ENCODE data around the gene KRTAP5-9.
"Not testable (repeated sequence)": the region's sequence is repeated elsewhere in the genome, so short reads cannot be mapped to it uniquely, and the experiment has no call there.

The KRTAP5-9 gene

GRCh38 chr11:71564430-71564829 lies 16.2 kb downstream of the KRTAP5-9 start:
- no peak overlapping the region for H3K4me3 ChIP-seq
- H3K36me3 ChIP-seq (ENCODE audit: insufficient read depth, low read length), result no peaks in the 10 kb centered on the region
- TF ChIP-seq FOXP2 (optimal IDR thresholded peaks at IDR 0.05; ENCODE audit: control extremely low read depth, extremely low read length, insufficient read depth), result no peak
- TF ChIP-seq POLR2AphosphoS5 (IDR thresholded peaks at IDR 0.05; ENCODE audit: borderline replicate concordance, low read depth, low read length), result no peak
- TF ChIP-seq EZH2 (IDR thresholded peaks at IDR 0.05), result no peak
- no peaks in the 10 kb centered on the region for H3K9me3 ChIP-seq (ENCODE audit: low read depth, low read length)
- H3K27ac ChIP-seq, result no peak overlapping the region
- no peak overlapping the region for H3K9ac ChIP-seq (ENCODE audit: insufficient read length)
- DNase-seq (ENCODE audit: low read depth, low spot score), result no peak

GRCh38 chr11:71565263-71565662 lies 17.0 kb downstream of the KRTAP5-9 start, which contains the start of gene KRTAP5-10:
Gene KRTAP5-10, plus strand, starts transcription at chr11:71565563. Its CDS starts 25 bp downstream, at chr11:71565588.
- Histone ChIP-seq H3K9ac (ENCODE audit: insufficient read length) (no peak within 1 kb of the TSS), H3K36me3 (ENCODE audit: insufficient read depth, low read length) (no peaks in the 10 kb centered on the region), H3K9me3 (ENCODE audit: low read depth, low read length) (no peaks in the 10 kb centered on the region), H3K4me3 (no peak within 1 kb of the TSS), H3K27ac (no peak within 1 kb of the TSS)
- TF ChIP-seq FOXP2 (optimal IDR thresholded peaks at IDR 0.05; ENCODE audit: control extremely low read depth, extremely low read length, insufficient read depth), result no peak
- no peak for TF ChIP-seq POLR2AphosphoS5 (IDR thresholded peaks at IDR 0.05; ENCODE audit: borderline replicate concordance, low read depth, low read length)
- no peak for TF ChIP-seq EZH2 (IDR thresholded peaks at IDR 0.05)
- no peak for DNase-seq (ENCODE audit: low read depth, low spot score)

DNA sequence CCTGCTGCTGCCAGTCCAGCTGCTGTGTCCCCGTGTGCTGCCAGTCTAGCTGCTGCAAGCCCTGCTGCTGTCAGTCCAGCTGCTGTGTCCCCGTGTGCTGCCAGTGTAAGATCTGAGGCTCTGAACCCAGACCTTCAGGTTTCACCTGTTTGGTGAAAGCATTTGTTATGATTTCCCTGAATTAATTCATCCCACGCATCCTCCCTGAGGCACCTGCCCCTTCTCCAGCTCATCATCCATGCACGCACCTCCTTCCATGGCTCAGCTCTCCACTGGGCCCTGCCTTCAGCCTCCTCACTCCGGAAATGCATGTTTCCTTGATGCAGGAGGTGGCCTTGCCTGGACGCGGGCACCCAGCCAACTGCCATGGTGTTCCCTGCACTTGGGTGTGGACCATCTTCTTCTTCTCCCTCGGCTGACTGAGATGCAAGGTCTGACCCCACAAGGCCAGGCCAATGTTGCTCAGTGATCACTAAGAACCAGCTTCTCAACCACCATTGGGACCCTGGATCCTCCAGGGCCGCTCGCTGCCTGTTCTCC lies 17.9 kb downstream of the KRTAP5-9 start:
- Histone ChIP-seq H3K9ac (ENCODE audit: insufficient read length) (no peak overlapping the region), H3K27ac (no peak overlapping the region), H3K9me3 (ENCODE audit: low read depth, low read length) (no peaks in the 10 kb centered on the region), H3K36me3 (ENCODE audit: insufficient read depth, low read length) (no peaks in the 10 kb centered on the region), H3K4me3 (no peak overlapping the region)
- TF ChIP-seq FOXP2 (optimal IDR thresholded peaks at IDR 0.05; ENCODE audit: control extremely low read depth, extremely low read length, insufficient read depth), result no peak
- no peak for TF ChIP-seq EZH2 (IDR thresholded peaks at IDR 0.05)
- TF ChIP-seq POLR2AphosphoS5 (IDR thresholded peaks at IDR 0.05; ENCODE audit: borderline replicate concordance, low read depth, low read length), result no peak
- no peak for DNase-seq (ENCODE audit: low read depth, low spot score)

- not testable (repeated sequence) for H3K9me3 ChIP-seq (ENCODE audit: low read depth, low read length); DNase-seq (ENCODE audit: low read depth, low spot score); H3K9ac ChIP-seq (ENCODE audit: insufficient read length)
These were observed 18.7 kb downstream of the KRTAP5-9 start for GRCh38 chr11:71566626-71567599.

DNA sequence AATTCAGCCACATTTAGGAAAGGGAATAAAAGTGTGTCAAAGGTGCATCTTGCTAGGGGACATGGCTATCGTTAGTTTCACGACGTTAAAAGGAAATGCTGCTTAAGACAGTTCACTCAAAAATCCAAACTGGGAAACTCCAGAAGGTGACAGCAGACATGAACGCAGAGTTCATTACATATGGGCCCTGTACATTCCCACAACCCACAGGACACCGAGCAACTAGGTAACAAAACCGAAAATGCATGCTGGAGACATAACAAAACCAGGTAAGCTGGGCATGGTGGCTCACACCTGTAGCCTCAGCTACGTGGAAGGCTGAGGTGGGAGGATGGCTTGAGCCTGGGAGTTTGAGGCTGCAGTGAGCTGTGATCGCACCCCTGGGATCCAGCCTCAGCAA lies 19.4 kb downstream of the KRTAP5-9 start:
- not testable (repeated sequence) for H3K27ac ChIP-seq; DNase-seq (ENCODE audit: low read depth, low spot score); H3K9me3 ChIP-seq (ENCODE audit: low read depth, low read length); H3K9ac ChIP-seq (ENCODE audit: insufficient read length); H3K36me3 ChIP-seq (ENCODE audit: insufficient read depth, low read length); H3K4me3 ChIP-seq

More at GRCh38 chr11:71566626-71567599, 18.7 kb downstream of the KRTAP5-9 start:
- not testable (repeated sequence) for H3K4me3 ChIP-seq; H3K36me3 ChIP-seq (ENCODE audit: insufficient read depth, low read length); H3K27ac ChIP-seq

DNA sequence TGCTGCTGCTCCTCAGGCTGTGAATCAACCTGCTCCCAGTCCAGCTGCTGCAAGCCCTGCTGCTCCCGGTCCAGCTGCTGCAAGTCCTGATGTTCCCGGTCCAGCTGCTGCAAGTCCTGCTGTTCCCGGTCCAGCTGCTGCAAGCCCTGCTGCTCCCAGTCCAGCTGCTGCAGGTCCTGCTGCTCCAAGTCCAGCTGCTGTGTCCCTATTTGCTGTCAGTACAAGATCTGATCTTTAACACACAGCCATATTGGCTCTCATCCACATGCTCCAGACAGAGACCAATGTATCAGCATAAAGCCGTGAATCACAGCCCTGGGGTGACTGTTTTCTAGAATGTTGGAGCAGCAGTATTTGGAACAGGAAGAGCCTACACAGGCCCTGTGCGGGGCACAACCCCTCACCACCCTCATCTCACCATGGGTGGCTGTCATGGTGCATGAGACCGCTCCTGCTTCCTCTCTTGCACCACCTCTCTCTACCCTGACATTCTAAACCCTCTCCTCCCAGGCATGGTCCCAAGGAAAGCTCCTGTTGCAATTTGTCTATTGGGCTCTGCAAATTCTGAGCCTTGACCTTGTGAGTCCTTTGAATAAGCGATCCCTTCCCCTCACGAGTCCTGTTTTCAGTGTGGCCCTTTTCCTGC lies 20.6 kb downstream of the KRTAP5-9 start:
- no peak for DNase-seq (ENCODE audit: low read depth, low spot score)
- no peaks in the 10 kb centered on the region for H3K9me3 ChIP-seq (ENCODE audit: low read depth, low read length)
- TF ChIP-seq EZH2 (IDR thresholded peaks at IDR 0.05) (no peak), POLR2AphosphoS5 (IDR thresholded peaks at IDR 0.05; ENCODE audit: borderline replicate concordance, low read depth, low read length) (no peak), FOXP2 (optimal IDR thresholded peaks at IDR 0.05; ENCODE audit: control extremely low read depth, extremely low read length, insufficient read depth) (no peak)
- no peak overlapping the region for H3K27ac ChIP-seq
- H3K4me3 ChIP-seq, result no peak overlapping the region
- no peak overlapping the region for H3K9ac ChIP-seq (ENCODE audit: insufficient read length)
- H3K36me3 ChIP-seq (ENCODE audit: insufficient read depth, low read length), result no peaks in the 10 kb centered on the region

DNA sequence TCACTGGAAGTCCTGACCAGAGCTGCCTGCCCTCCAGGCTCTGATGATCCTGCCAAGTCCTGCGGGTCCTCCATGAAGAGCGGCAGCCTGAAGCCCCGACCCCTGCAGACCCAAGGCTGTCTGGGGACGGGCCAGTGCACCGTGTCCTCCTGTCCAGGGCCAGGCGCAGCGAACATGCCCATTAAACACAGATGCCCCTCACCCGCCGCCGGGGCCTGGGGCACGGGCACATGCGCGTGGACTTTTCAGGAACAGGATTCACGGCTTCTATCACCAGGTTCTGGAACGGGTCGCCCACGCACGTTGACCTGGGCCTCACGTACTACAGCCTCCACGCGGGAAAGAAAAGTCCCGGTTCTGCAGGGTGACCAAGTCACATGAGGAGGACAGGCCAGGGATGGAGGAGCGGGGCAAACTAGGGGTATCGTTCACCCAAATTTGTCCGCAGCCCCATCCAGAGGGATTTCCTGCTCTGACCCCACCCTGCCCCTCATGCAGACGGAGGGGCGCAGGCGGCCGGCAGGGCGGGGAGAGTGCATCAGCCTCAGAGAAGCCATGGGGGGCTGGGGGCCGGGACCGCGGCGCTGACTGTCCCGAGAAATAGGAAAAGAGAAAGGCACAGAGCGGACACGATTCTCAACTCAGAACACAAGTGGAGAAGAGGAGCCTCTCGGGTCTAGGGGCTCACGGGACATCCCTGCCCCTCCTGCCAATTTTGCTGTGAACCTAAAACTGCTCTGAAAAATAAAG lies 23.1 kb downstream of the KRTAP5-9 start:
- not testable (repeated sequence) for H3K27ac ChIP-seq; H3K4me3 ChIP-seq; H3K36me3 ChIP-seq (ENCODE audit: insufficient read depth, low read length); H3K9me3 ChIP-seq (ENCODE audit: low read depth, low read length); H3K9ac ChIP-seq (ENCODE audit: insufficient read length); DNase-seq (ENCODE audit: low read depth, low spot score)

DNA sequence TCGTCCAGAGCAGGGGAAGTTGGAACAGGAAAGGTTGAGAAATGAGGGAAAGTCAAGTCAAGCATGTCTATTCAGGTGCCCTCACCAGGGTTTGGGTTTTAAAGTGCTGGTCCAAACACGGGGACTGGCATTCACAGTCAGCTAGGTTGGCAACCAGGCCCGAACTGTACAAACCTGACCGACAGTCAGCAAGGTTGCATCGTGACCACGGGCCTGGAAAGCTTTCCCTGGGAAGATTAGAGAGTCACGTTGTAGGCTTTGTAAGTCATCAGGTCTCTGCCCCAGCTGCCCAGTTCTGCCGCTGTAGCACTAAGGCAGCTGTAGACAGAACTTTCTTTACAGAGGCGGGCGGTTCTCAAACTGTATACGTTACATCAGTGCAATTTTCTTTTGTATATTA lies 24.6 kb downstream of the KRTAP5-9 start:
- H3K9ac ChIP-seq (ENCODE audit: insufficient read length), result no peak overlapping the region
- no peak for DNase-seq (ENCODE audit: low read depth, low spot score)
- no peaks in the 10 kb centered on the region for H3K9me3 ChIP-seq (ENCODE audit: low read depth, low read length)
- no peak overlapping the region for H3K27ac ChIP-seq
- no peak for TF ChIP-seq POLR2AphosphoS5 (IDR thresholded peaks at IDR 0.05; ENCODE audit: borderline replicate concordance, low read depth, low read length)
- TF ChIP-seq FOXP2 (optimal IDR thresholded peaks at IDR 0.05; ENCODE audit: control extremely low read depth, extremely low read length, insufficient read depth), result no peak
- no peak for TF ChIP-seq EZH2 (IDR thresholded peaks at IDR 0.05)
- no peak overlapping the region for H3K4me3 ChIP-seq
- no peaks in the 10 kb centered on the region for H3K36me3 ChIP-seq (ENCODE audit: insufficient read depth, low read length)

All from SK-N-MC (cell line).